HCT116 (cell line): ENCODE measurements around the gene PER2.

Experiments
- CEBPB ChIP-seq: IDR thresholded peaks from 2 replicates; pipeline ENCODE4 v1.6.1; 2012; ENCODE audit warnings: low read depth
- CTCF ChIP-seq, 3 experiments: fragments of 200-600 bp in 1 of 3; sonication (generic) in 1 of 3; IDR thresholded peaks in 2 of 3; conservative IDR thresholded peaks in 1 of 3; 2 replicates each; pipeline ENCODE4 v1.5.1; 2012 to 2017; ENCODE audit warnings: low read depth in 2 of 3, low read length in 2 of 3, antibody characterized with exemption in 1 of 3, borderline replicate concordance in 1 of 3, control low read depth in 1 of 3, mild to moderate bottlenecking in 1 of 3, mixed read lengths in 1 of 3, mixed run types in 1 of 3, moderate library complexity in 1 of 3; ENCODE audit not compliant: insufficient read depth in 1 of 3
- EZH2 ChIP-seq: fragments of 200-600 bp; sonication (generic); IDR thresholded peaks from 2 replicates; pipeline ENCODE4 v1.6.1; 2017; ENCODE audit warnings: antibody characterized with exemption, mixed run types
- EZH2phosphoT487 ChIP-seq: fragments of 200-600 bp; IDR thresholded peaks from 2 replicates; pipeline ENCODE4 v1.6.1; 2018; ENCODE audit warnings: antibody characterized with exemption, borderline replicate concordance
- FOSL1 ChIP-seq: IDR thresholded peaks from 2 replicates; pipeline ENCODE4 v1.6.1; 2012; ENCODE audit warnings: low read depth
- JUND ChIP-seq: IDR thresholded peaks from 2 replicates; pipeline ENCODE4 v1.6.1; 2012
- POLR2AphosphoS5 ChIP-seq: IDR thresholded peaks from 2 replicates; pipeline ENCODE4 v1.6.1; 2011; ENCODE audit warnings: mild to moderate bottlenecking, low read depth, low read length, moderate library complexity
- REST ChIP-seq: IDR thresholded peaks from 2 replicates; pipeline ENCODE4 v1.6.1; 2012; ENCODE audit warnings: low read depth
- SRF ChIP-seq: IDR thresholded peaks from 2 replicates; pipeline ENCODE4 v1.6.1; 2012; ENCODE audit warnings: low read depth
- ZBTB33 ChIP-seq: IDR thresholded peaks from 2 replicates; pipeline ENCODE4 v1.6.1; 2011; ENCODE audit warnings: mild to moderate bottlenecking, low read length, moderate library complexity; ENCODE audit not compliant: insufficient replicate concordance; ENCODE audit errors: extremely low read depth
- ZFX ChIP-seq: fragments of 450-650 bp; IDR thresholded peaks from 2 replicates; pipeline ENCODE4 v1.6.1; 2017
- TF ChIP-seq, protein P1 (sequence below): IDR thresholded peaks from 2 replicates; pipeline ENCODE4 v1.6.1; 2012

GRCh38 chr2:238325694-238326093, 37.3 kb upstream of the PER2 start:
- TF ChIP-seq SRF: no peak
- TF ChIP-seq CTCF (IDR thresholded peaks at IDR 0.05 in 2 of 3, conservative IDR thresholded peaks at IDR 0.05 in 1 of 3; ENCODE audit: borderline replicate concordance in 1 of 3, insufficient read depth in 1 of 3, low read depth in 2 of 3, low read length in 2 of 3): no peak
- TF ChIP-seq FOSL1: no peak
- no peak for TF ChIP-seq EZH2phosphoT487
- TF ChIP-seq CEBPB: no peak
- TF ChIP-seq EZH2: no peak
- TF ChIP-seq POLR2AphosphoS5: no peak
- TF ChIP-seq, protein P1, sequence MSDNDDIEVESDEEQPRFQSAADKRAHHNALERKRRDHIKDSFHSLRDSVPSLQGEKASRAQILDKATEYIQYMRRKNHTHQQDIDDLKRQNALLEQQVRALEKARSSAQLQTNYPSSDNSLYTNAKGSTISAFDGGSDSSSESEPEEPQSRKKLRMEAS: no peak
- TF ChIP-seq REST: no peak
- TF ChIP-seq JUND: no peak
- TF ChIP-seq ZFX: no peak
- TF ChIP-seq ZBTB33: no peak
